HCT116 (cell line): Measurements from ENCODE around the gene VIPR2.

Experiments
- CTCF ChIP-seq, 3 experiments: fragments of 200-600 bp in 1 of 3; sonication (generic) in 1 of 3; IDR thresholded peaks in 2 of 3; conservative IDR thresholded peaks in 1 of 3; 2 replicates each; pipeline ENCODE4 v1.5.1; 2012 to 2017; ENCODE audit warnings: low read depth in 2 of 3, low read length in 2 of 3, antibody characterized with exemption in 1 of 3, borderline replicate concordance in 1 of 3, control low read depth in 1 of 3, mild to moderate bottlenecking in 1 of 3, mixed read lengths in 1 of 3, mixed run types in 1 of 3, moderate library complexity in 1 of 3; ENCODE audit not compliant: insufficient read depth in 1 of 3
- EGR1 ChIP-seq: IDR thresholded peaks from 2 replicates; pipeline ENCODE4 v1.6.1; 2012; ENCODE audit warnings: low read depth
- POLR2A ChIP-seq: IDR thresholded peaks from 2 replicates; pipeline ENCODE4 v1.7.0; 2011; ENCODE audit warnings: borderline replicate concordance; ENCODE audit not compliant: insufficient read depth, insufficient read length; ENCODE audit errors: extremely low read depth
- POLR2AphosphoS5 ChIP-seq: IDR thresholded peaks from 2 replicates; pipeline ENCODE4 v1.6.1; 2011; ENCODE audit warnings: mild to moderate bottlenecking, low read depth, low read length, moderate library complexity
- SRF ChIP-seq: IDR thresholded peaks from 2 replicates; pipeline ENCODE4 v1.6.1; 2012; ENCODE audit warnings: low read depth
- ZBTB33 ChIP-seq: IDR thresholded peaks from 2 replicates; pipeline ENCODE4 v1.6.1; 2011; ENCODE audit warnings: mild to moderate bottlenecking, low read length, moderate library complexity; ENCODE audit not compliant: insufficient replicate concordance; ENCODE audit errors: extremely low read depth
- ZFX ChIP-seq: fragments of 450-650 bp; IDR thresholded peaks from 2 replicates; pipeline ENCODE4 v1.6.1; 2017

GRCh38 chr7:159086301-159086925 lies 58.3 kb downstream of the VIPR2 start:
- TF ChIP-seq POLR2AphosphoS5, result no peak
- TF ChIP-seq EGR1, result no peak
- TF ChIP-seq POLR2A, result no peak
- TF ChIP-seq ZFX, result no peak
- TF ChIP-seq SRF, result no peak
- TF ChIP-seq ZBTB33, result no peak
- TF ChIP-seq CTCF (IDR thresholded peaks at IDR 0.05 in 2 of 3, conservative IDR thresholded peaks at IDR 0.05 in 1 of 3; ENCODE audit: borderline replicate concordance in 1 of 3, insufficient read depth in 1 of 3, low read depth in 2 of 3, low read length in 2 of 3), result no peak
